ACHN (cell line): ENCODE results near the gene MGMT.

Source experiments
- DNase-seq: peaks from one replicate; pipeline ENCODE4 v3.0.0-alpha.2; 2015
- in situ Hi-C: cut with HindIII; loops from 2 replicates; pipeline ENCODE4 v1.10.0; 2017; ENCODE audit warnings: low sequenced_read_pairs, low pct_ligation_motif_present, low pct_unique_long_range_greater_than_20kb

MGMT gene

GRCh38 chr10:129531195-129531968 lies 64.3 kb downstream of the MGMT start:
- in situ Hi-C loops: no loop called here
- DNase-seq: peak; percentile 91

- DNase-seq: peak; percentile 86
- in situ Hi-C loops: no loop called here
Observed at GRCh38 chr10:129531969-129532660, 65.1 kb downstream of the MGMT start.

GRCh38 chr10:129532838-129533237 lies 65.8 kb downstream of the MGMT start:
- DNase-seq: no peak
- in situ Hi-C loops: no loop called here

- no peak for DNase-seq
- in situ Hi-C loops: no loop called here
Observed at GRCh38 chr10:129533281-129533680, 66.2 kb downstream of the MGMT start.

- no peak for DNase-seq
- in situ Hi-C loops: no loop called here
Observed at GRCh38 chr10:129534826-129535225, 67.8 kb downstream of the MGMT start.

- in situ Hi-C loops: no loop called here
- no peak for DNase-seq
Observed at GRCh38 chr10:129536336-129536735, 69.3 kb downstream of the MGMT start.

- no peak for DNase-seq
- in situ Hi-C loops: no loop called here
Observed at GRCh38 chr10:129537151-129537550, 70.1 kb downstream of the MGMT start.

- no peak for DNase-seq
- in situ Hi-C loops: no loop called here
Observed at GRCh38 chr10:129538236-129538635, 71.2 kb downstream of the MGMT start.

- in situ Hi-C loops: no loop called here
- no peak for DNase-seq
Observed at GRCh38 chr10:129541200-129541599, 74.2 kb downstream of the MGMT start.

GRCh38 chr10:129541748-129542487 lies 74.9 kb downstream of the MGMT start:
- DNase-seq: no peak
- in situ Hi-C loops: no loop called here

- DNase-seq: no peak
- in situ Hi-C loops: no loop called here
Observed at GRCh38 chr10:129542589-129542988, 75.5 kb downstream of the MGMT start.

GRCh38 chr10:129544205-129545202 lies 77.5 kb downstream of the MGMT start:
- in situ Hi-C loops: no loop called here
- no peak for DNase-seq

- in situ Hi-C loops: no loop called here
- DNase-seq: peak; percentile 9
Observed at GRCh38 chr10:129545261-129545660, 78.2 kb downstream of the MGMT start.

- in situ Hi-C loops: no loop called here
- no peak for DNase-seq
Observed at GRCh38 chr10:129546106-129546505, 79.1 kb downstream of the MGMT start.

- in situ Hi-C loops: no loop called here
- no peak for DNase-seq
Observed at GRCh38 chr10:129547608-129548007, 80.6 kb downstream of the MGMT start.

- DNase-seq: no peak
- in situ Hi-C loops: no loop called here
Observed at GRCh38 chr10:129548600-129548999, 81.6 kb downstream of the MGMT start.

GRCh38 chr10:129550076-129550475 lies 83.0 kb downstream of the MGMT start:
- in situ Hi-C loops: no loop called here

GRCh38 chr10:129550658-129551057 lies 83.6 kb downstream of the MGMT start:
- in situ Hi-C loops: no loop called here
- DNase-seq: no peak

More at GRCh38 chr10:129550076-129550475, 83.0 kb downstream of the MGMT start:
- DNase-seq: no peak
